SJCRH30 (cell line): ENCODE measurements around the gene CPXM1. TPM values are rescaled to one million over a fixed set of nuclear protein-coding genes. Genes with fewer than 3 reads are reported as not detected.

Experiments used
- DNase-seq, 2 experiments: peaks; one replicate each; pipeline ENCODE4 v3.0.0-alpha.2; 2015 to 2020
- H3K27ac ChIP-seq: fragments of 250-450 bp; sonication (Bioruptor Pico); 2 replicates; pipeline ENCODE4 v1.5.1; 2020; ENCODE audit warnings: mild to moderate bottlenecking, moderate library complexity
- H3K27me3 ChIP-seq: fragments of 250-450 bp; sonication (Bioruptor Pico); 2 replicates; pipeline ENCODE4 v1.5.1; 2020; ENCODE audit warnings: mild to moderate bottlenecking, moderate library complexity
- H3K36me3 ChIP-seq: fragments of 250-450 bp; sonication (Bioruptor Pico); 2 replicates; pipeline ENCODE4 v1.5.1; 2020; ENCODE audit warnings: mild to moderate bottlenecking, moderate library complexity
- H3K4me1 ChIP-seq: fragments of 250-450 bp; sonication (Bioruptor Pico); 2 replicates; pipeline ENCODE4 v1.5.1; 2020; ENCODE audit warnings: mild to moderate bottlenecking, moderate library complexity
- H3K4me3 ChIP-seq: fragments of 250-450 bp; sonication (Bioruptor Pico); 2 replicates; pipeline ENCODE4 v1.5.1; 2020; ENCODE audit warnings: mild to moderate bottlenecking, moderate library complexity
- H3K9me3 ChIP-seq: fragments of 250-450 bp; sonication (Bioruptor Pico); replicated peaks from 2 replicates; pipeline ENCODE4 v1.5.1; 2020; ENCODE audit warnings: mild to moderate bottlenecking, moderate library complexity
- total RNA-seq: library from RNA; depleted of rRNA; stranded (reverse); fragments of >200 nt; shearing (Covaris generic); gene quantifications from 2 replicates; pipeline ENCODE4 v1.2.3, GENCODE V29; 2014; rRNA removed

Gene CPXM1
- total RNA-seq, 1 experiment from 2014 or later, result 0.12 TPM

- no peak overlapping the region for H3K4me3 ChIP-seq
- H3K27ac ChIP-seq, result no peak overlapping the region
- H3K27me3 ChIP-seq, result no peaks in the 10 kb centered on the region
- DNase-seq, result no peak
- no peaks in the 10 kb centered on the region for H3K4me1 ChIP-seq
- no peaks in the 10 kb centered on the region for H3K36me3 ChIP-seq
- H3K9me3 ChIP-seq, result no peaks in the 10 kb centered on the region
Observed at GRCh38 chr20:2745936-2746635, 54.3 kb downstream of the CPXM1 start.

- Histone ChIP-seq H3K4me1 (no peaks in the 10 kb centered on the region), H3K36me3 (no peaks in the 10 kb centered on the region), H3K4me3 (no peak overlapping the region), H3K27me3 (no peaks in the 10 kb centered on the region), H3K27ac (no peak overlapping the region), H3K9me3 (no peaks in the 10 kb centered on the region)
- no peak for DNase-seq
Observed at GRCh38 chr20:2745060-2745910, 55.1 kb downstream of the CPXM1 start.

Other genes with a start within 250 kb of the CPXM1 start
- 295 and 334 TPM in 2 replicates for gene NOP56, start 148.0 kb downstream of the CPXM1 start, total RNA-seq
- 119 and 126 TPM in 2 replicates for gene IDH3B, start 136.4 kb downstream of the CPXM1 start, total RNA-seq
- 2.6 and 5.2 TPM in 2 replicates for gene EBF4, start 107.8 kb downstream of the CPXM1 start, total RNA-seq
- not detected in 2 replicates for gene C20orf141, start 14.4 kb upstream of the CPXM1 start, total RNA-seq
- not detected in 2 replicates for gene TMEM239, start 15.7 kb upstream of the CPXM1 start, total RNA-seq
- 7.7 and 11.0 TPM in 2 replicates for gene PCED1A, start 40.0 kb upstream of the CPXM1 start, total RNA-seq
- 12.3 and 16.3 TPM in 2 replicates for gene VPS16, start 40.1 kb upstream of the CPXM1 start, total RNA-seq
- 44.4 and 48.9 TPM in 2 replicates for gene PTPRA, start 72.9 kb upstream of the CPXM1 start, total RNA-seq
- gene GNRH2, start 243.0 kb upstream of the CPXM1 start, total RNA-seq, result 0.43 TPM in 1 of 2 replicates, not detected in the other
- gene MRPS26, start 245.4 kb upstream of the CPXM1 start, total RNA-seq, result 46.2 and 46.5 TPM in 2 replicates